ENCODE results near the gene ST6GALNAC2.

ST6GALNAC2 gene

DNA sequence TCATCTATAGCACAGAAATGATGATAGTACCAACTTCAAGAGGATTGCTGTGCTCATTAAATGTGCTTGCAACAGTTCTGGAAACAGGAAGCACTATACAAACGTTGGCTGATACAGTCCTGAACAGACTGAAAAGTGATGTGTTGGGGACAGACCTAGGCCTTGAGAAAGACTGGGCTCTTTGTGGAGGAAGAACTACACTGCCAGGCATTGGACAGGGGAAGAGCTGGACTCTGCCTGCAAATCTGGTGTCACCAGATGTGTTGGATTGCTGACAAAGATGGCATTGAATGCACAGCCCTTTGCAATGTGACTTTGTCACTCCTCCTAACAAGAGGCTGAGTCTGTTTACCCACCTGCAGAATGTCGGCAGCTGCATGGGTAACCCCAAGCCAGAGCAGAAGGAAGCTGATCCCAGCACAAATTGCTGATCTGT lies 12.4 kb upstream of the ST6GALNAC2 start:
- no peak for DNase-seq

- DNase-seq = no peak
Measured at GRCh38 chr17:76597156-76598003, 11.7 kb upstream of the ST6GALNAC2 start.

GRCh38 chr17:76594690-76595089 lies 9.0 kb upstream of the ST6GALNAC2 start:
- DNase-seq = no peak

GRCh38 chr17:76593959-76594358 lies 8.3 kb upstream of the ST6GALNAC2 start:
- no peak for DNase-seq

DNA sequence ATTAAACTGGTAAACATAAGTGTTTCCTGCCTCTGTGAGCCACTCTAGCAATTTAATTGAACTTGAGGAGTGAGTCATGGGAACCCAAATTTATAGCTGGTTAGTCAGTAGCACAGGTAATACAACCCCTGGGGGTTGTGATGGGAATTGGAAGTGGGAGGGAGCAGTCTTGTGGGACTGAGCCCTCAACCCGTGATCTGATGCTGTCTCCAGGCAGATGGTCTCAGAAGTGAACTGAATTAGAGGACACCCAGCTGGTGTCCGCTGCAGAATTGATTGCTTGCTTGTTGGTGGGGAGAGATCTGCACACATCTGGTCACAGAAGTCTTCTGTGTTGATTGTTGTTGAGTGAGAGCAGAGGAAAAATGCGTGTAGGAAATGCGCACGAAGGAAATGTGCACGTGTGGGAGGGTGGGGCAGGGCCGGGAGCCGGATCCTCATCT lies 7.7 kb upstream of the ST6GALNAC2 start:
- DNase-seq = no peak

GRCh38 chr17:76588182-76588581 lies 2.5 kb upstream of the ST6GALNAC2 start:
- DNase-seq = no peak

- DNase-seq = no peak
Measured at GRCh38 chr17:76586741-76587487, 1.3 kb upstream of the ST6GALNAC2 start.

GRCh38 chr17:76585033-76585648 lies 519 bp downstream of the ST6GALNAC2 start:
- DNase-seq = no peak

DNA sequence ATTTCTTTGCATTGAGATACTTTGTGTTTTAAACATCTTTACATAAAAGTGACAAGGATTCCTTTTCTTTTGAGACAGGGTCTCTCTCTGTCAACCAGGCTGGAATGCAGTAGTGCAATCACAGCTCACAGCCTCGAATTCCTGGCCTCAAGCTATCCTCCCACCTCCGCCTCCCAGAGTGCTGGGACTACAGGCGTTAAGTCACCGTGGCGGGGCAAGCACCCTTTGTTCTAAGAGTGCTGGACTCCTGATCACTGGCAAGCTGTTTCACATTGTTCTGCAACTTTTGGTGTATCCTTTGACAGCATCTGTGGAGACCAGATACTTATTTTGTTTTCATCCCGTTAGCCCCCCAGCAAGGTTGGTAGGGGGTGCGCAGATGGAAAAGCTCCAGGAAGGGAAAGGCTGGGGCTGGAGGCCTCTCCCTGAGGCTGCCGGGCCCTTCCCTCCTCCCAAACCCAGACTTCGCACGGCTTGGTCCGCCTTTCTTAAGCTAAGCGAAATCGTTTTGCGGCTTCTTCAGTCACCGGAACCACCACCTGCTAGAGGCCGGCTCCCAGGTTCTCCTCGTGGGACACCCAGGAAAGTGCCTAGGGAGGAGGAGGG lies 1.1 kb downstream of the ST6GALNAC2 start:
- DNase-seq = no peak

DNA sequence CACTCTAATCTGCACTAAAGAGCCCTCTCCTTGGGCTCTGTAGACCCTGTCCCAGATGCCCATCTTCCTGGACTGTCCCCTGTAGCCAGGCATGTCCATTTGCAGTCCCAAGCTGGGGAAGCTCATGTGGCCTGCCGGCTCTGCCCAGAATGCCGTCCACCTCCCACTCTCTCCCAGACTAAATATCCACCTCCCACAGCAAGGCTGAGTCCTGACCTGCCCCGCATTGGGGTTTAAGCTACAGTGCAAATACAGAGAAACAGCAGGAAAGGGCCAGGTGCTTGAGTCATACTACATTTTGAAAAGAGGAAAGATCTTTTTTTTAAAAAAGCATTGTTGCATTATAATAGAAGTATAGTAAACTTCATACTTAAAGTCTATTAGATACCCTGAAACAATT lies 3.0 kb downstream of the ST6GALNAC2 start:
- no peak for DNase-seq

- DNase-seq = no peak
Measured at GRCh38 chr17:76581515-76581914, 4.1 kb downstream of the ST6GALNAC2 start.

DNA sequence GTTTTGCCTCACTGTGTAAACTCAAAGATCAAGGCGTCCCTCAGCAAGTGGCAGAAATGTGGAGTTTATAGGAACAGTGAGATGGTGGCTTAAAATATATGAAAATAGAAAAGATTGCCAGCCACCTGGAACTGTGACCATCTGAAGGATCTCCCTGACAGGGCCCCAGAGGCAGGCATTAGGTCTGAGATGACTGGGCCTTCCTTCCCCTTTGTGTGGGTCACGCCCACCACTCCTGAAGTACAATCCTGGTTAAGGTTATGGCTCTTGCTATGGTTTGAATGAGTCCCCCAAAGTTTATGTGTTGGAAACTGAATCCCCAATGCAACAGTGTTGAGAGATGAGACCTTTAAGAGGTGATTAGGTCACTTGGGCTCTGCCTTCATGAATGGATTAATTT lies 6.4 kb downstream of the ST6GALNAC2 start:
- no peak for DNase-seq

GRCh38 chr17:76578376-76578775 lies 7.3 kb downstream of the ST6GALNAC2 start:
- DNase-seq = no peak

DNA sequence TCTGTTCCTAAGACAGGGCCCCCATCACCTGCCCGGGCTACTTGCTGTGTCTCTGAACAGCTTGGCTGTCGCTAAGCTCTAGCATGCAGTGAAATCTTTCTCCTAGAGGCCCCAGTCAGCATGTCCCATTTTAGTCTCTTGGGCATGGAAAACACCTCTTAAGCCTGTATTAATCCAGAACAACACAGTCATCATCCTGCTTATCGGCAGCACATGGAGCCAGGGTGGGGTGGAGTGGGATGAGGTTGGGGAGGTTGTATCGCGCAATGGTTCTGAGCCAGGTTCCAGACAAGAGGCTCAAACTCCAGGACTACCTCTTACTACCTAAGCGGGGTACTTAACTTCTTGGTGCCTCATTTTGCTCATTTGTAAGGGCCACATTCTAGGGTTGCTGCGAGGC lies 7.8 kb downstream of the ST6GALNAC2 start:
- DNase-seq = no peak

GRCh38 chr17:76576189-76576588 lies 9.5 kb downstream of the ST6GALNAC2 start:
- no peak for DNase-seq

DNA sequence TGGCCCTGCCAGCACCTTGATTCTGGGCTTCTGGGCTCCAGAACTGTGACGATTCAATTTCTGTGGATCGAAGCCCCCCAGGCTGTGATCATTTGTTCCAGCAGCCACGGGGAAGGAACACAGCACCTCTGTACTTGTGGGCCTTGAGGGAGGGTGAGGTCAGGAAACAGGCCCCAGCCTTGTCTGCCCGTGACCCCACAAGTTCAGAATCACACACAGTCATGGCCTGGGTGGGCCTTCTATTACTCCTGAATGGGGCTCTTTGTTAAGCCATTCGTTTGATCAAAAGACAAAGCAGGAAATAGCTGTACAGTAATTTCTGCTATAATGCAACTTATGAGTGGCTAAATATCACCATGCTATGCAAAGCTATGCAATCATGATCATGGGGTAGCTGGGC lies 10.1 kb downstream of the ST6GALNAC2 start:
- DNase-seq = no peak

GRCh38 chr17:76574166-76574565 lies 11.5 kb downstream of the ST6GALNAC2 start:
- no peak for DNase-seq

DNA sequence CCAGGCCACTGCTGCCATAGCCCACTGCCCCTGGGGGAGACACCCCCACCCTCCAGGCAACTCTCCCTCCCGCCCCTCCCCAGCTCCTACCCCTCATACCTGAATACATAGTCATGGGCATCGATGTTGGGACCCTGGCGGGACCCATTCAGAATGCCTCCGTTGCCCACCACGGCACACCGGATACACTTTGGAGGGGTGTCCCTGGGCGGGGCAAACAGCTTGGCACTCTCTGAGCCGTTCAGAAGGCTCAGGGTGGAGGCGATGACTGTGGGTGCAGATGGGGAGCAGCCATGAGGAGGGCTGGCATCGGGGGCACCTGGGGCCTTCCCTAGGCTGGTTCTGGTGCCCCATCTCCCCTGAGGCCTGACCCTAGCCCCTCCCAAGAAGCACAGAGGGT lies 12.6 kb downstream of the ST6GALNAC2 start:
- no peak for DNase-seq

DNA sequence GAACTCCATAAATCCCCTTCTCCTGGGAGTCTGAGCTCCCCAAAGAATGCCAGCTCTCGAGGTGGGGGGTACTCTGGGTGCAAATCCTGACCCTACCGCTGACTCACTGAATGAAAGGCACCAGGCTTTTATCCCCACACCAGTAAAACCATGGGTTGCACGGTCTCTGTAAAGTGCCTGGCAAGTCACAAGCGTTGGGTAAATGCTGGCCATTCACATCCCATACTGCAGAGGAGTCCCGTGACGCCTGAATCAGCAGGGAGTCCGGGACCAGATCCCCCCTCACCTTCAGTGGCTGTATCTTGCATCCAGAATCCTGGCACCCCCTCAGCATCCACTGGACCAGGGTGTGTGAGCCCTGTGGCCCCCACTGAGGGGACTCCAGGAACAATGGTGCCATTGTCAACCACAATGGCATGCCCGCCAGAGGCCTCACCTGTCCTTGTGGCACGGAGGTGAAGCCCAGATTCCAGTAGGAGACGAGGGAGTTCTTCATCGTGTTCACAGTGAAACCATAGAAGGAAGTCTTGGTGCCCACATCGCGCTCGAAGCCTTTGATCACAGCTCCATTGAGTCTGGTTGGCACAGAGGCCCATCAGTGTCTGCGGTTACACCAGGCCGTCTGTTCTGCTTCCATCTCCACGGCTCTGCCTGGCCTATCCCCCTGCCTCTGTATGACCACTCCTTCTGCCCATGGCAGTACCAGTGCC lies 13.3 kb downstream of the ST6GALNAC2 start:
- no peak for DNase-seq

DNA sequence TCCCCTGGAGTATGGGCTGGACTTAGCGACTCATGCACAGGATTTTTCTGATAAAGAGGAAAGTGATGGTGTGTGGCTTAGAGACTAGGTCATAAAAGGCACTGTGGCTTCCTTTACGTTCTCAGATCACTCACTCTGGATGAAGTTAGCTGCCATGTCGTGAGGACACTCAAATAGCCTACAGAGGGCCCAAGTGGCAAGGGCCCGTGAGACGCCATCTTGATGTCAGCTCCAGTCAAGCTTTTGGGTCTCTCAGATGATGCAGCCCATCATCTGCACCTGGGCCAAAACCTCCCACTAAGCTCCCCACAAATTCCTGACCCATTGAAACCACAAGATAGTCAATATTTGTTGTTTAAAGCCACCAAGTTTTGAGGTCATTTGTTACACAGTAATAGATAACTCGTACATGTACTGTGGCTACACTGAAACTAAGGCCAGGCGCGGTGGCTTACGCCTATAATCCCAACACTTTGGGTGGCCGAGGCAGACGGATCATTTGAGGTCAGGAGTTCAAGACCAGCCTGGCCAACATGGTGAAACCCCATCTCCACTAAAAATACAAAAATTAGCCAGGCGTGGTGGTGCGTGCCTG lies 14.7 kb downstream of the ST6GALNAC2 start:
- no peak for DNase-seq

DNA sequence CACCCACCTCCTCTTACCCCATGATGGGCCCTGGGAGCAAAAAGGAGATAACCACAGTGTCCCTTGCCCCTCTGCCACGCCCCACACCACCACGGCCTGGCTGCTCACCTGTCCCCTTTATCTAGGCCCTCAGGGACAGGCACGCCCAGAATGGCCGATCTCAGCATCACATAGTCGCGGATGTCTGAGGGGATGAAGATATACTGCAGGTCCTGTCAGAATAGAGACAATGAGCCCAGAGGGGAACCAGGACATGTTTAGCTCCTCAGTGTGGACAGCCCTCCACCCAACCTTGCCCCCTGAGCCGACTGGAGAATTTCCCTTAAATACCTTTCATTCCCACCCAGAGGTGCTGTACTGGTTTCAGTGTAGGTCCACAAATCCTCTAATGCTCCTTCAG lies 15.2 kb downstream of the ST6GALNAC2 start:
- no peak for DNase-seq

DNA sequence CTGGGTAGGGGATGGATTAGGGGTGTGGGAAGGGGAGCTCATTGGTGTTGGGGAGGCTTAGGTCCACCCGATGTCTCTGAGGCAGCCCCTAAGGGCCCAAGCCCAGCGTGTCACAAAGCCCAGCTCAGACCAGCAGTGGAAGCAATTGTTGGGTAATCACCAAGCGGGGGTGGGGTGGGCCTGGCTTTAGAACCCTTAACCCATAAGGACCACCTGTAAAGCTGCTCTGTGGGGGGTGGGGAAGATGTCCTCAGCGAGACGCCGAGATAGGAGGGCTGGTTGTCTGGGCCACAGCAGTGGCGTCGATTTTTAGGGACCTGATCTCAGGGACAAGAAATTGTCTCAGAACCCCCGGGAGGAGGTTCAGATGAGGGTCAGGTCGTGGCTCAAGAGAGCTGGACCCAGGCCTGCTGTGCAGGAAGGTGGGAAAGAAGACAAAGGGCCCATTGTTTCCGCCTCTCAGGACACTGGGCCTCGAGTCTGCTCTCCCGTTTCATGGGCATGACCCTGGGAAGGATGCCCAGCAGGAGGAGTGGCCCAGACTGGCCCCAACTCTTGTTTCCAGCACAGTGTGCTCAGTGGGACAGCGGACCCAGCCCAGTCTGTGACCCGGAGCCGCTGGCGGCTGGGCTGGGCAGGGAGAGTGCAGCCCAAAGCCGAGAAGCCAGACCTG lies 15.9 kb downstream of the ST6GALNAC2 start:
- no peak for DNase-seq
